Measurements from ENCODE around the gene PPFIA1.
"Not testable (repeated sequence)": the region's sequence is repeated elsewhere in the genome, so short reads cannot be mapped to it uniquely, and the experiment has no call there.

PPFIA1 gene

DNA sequence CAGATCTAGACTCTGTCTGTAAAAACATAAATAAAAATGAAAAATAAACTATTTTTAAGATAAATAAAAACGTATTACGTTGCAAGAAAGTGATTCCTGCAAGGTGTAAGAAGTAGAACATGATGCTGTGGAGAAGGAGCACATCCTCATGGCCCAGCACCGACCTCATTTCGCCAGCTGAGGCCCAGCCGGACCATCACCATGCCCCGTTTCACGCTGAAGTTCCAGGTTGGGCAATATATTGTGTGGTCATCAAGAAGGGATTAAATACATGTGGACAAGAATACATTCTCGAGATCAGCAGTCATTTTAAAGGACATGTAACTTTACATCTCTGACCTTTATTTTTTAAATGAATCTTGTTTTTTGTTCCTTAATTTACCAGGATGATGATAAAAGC lies 107.2 kb downstream of the PPFIA1 start:
- H3K36me3 ChIP-seq (ENCODE audit: control insufficient read depth in 5 of 5, insufficient read depth in 5 of 5, low read length in 5 of 5), result peaks cover 19 to 81% (median 67%) of the 10 kb centered on the region in 5 donors
- H3K27me3 ChIP-seq (ENCODE audit: control insufficient read depth in 5 of 5, insufficient read depth in 4 of 5, low read length in 5 of 5), result no peaks in the 10 kb centered on the region
- peaks cover 0 to 5% (median 0%) of the 10 kb centered on the region in 5 donors for H3K4me1 ChIP-seq (ENCODE audit: control insufficient read depth in 5 of 5, insufficient read depth in 5 of 5, low read length in 5 of 5)
- H3K9me3 ChIP-seq (ENCODE audit: control insufficient read depth in 5 of 5, low read length in 5 of 5), result no peaks in the 10 kb centered on the region
- H3K4me3 ChIP-seq (ENCODE audit: low read depth in 1 of 5, low read length in 5 of 5), result no peak overlapping the region
- no peak overlapping the region for H3K27ac ChIP-seq (ENCODE audit: low read depth, low read length)
- no peak overlapping the region for H3K9ac ChIP-seq (ENCODE audit: low read length in 5 of 5)

DNA sequence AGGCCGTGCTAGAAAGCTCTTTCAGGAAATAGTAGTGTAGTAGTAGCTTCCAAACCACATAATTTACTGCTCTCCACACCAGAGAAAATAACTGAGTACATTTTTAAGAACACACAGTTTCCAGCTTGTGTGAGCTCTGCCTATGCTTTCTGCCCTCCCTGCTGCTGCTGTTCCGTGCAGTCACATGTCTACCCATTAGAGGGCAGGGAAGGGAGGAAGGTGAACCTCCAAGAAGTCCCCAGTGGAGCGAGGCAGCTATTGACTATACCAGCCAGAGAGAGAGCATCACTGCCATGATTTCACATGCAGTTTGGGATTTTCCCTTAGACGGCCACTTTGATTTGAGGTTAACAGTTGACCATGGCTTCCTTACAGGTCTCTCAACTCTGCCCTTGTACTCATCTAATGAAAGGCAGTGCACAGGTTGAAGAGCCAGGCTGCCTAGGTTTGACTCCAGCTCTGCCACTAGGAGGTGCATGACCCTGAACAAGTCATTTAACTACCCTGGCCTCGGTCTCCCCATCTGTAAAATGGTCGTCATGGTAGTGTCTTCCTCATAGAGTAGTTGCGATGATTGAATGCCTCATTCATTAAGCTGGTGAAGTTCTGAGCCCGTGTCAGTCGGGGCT lies 108.1 kb downstream of the PPFIA1 start:
- Histone ChIP-seq H3K36me3 (ENCODE audit: control insufficient read depth in 5 of 5, insufficient read depth in 5 of 5, low read length in 5 of 5) (peaks cover 16 to 77% (median 61%) of the 10 kb centered on the region in 5 donors), H3K4me1 (ENCODE audit: control insufficient read depth in 5 of 5, insufficient read depth in 5 of 5, low read length in 5 of 5) (peaks cover 0 to 7% (median 0%) of the 10 kb centered on the region in 5 donors), H3K27me3 (ENCODE audit: control insufficient read depth in 5 of 5, insufficient read depth in 4 of 5, low read length in 5 of 5) (no peaks in the 10 kb centered on the region), H3K27ac (ENCODE audit: low read depth, low read length) (no peak overlapping the region), H3K9ac (ENCODE audit: low read length in 5 of 5) (no peak overlapping the region), H3K9me3 (ENCODE audit: control insufficient read depth in 5 of 5, low read length in 5 of 5) (no peaks in the 10 kb centered on the region), H3K4me3 (ENCODE audit: low read depth in 1 of 5, low read length in 5 of 5) (no peak overlapping the region)

- Histone ChIP-seq H3K36me3 (ENCODE audit: control insufficient read depth in 5 of 5, insufficient read depth in 5 of 5, low read length in 5 of 5) (peaks cover 11 to 72% (median 53%) of the 10 kb centered on the region in 5 donors), H3K9ac (ENCODE audit: low read length in 5 of 5) (no peak overlapping the region), H3K4me1 (ENCODE audit: control insufficient read depth in 5 of 5, insufficient read depth in 5 of 5, low read length in 5 of 5) (peaks cover 0 to 7% (median 0%) of the 10 kb centered on the region in 5 donors), H3K27ac (ENCODE audit: low read depth, low read length) (no peak overlapping the region), H3K9me3 (ENCODE audit: control insufficient read depth in 5 of 5, low read length in 5 of 5) (no peaks in the 10 kb centered on the region), H3K27me3 (ENCODE audit: control insufficient read depth in 5 of 5, insufficient read depth in 4 of 5, low read length in 5 of 5) (no peaks in the 10 kb centered on the region), H3K4me3 (ENCODE audit: low read depth in 1 of 5, low read length in 5 of 5) (no peak overlapping the region)
These were observed 110.9 kb downstream of the PPFIA1 start for GRCh38 chr11:70381350-70381749.

DNA sequence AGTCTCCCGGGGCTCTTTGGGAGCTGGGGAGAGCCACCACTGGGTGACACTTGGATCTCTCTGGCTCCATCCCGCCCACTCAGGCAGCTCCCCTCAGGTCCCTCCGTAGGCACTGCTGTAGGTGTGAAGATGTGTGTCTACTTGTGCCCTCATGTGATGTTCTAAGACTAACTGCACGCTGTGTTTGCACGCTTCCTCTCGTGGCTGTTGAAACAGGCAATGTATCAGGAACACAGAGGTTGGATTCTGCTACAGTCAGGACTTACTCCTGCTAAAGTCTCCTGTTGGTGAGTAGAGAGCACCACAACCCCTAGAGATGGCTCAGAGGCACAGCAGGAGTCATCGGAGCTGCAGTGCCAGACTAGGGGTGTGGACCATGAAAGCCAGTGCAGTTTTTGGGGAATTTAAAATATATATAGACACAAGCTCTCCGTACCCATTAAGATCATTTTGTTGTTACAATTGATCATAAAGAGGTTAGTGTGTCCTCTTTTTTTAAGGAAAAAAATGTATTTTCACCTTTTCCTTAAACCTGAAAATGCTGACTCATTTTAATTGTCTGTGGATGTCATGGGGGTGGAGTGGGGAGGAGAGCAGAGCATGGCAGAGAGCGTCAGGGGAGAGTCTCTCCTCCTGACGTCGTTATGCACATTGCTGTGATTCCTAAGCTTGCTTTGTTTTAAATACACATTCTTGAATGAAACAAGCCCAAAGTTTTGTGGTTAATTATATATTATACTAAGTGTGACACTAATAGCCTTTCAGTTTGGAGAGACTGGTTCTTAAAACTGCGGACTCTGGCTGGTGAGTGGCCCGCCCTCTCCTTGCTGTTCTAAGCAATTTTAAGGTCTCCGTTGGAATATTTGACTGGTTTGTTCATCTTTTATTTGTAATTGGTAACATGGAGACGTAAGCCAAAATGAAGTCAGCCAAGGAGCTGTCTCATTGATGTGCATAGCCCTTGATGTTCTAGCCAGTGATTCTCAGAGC lies 111.7 kb downstream of the PPFIA1 start:
- peaks cover 0 to 7% (median 0%) of the 10 kb centered on the region in 5 donors for H3K4me1 ChIP-seq (ENCODE audit: control insufficient read depth in 5 of 5, insufficient read depth in 5 of 5, low read length in 5 of 5)
- H3K36me3 ChIP-seq (ENCODE audit: control insufficient read depth in 5 of 5, insufficient read depth in 5 of 5, low read length in 5 of 5), result peaks cover 9 to 65% (median 46%) of the 10 kb centered on the region in 5 donors

GRCh38 chr11:70383664-70384565 lies 113.4 kb downstream of the PPFIA1 start:
- no peaks in the 10 kb centered on the region for H3K9me3 ChIP-seq (ENCODE audit: control insufficient read depth in 5 of 5, low read length in 5 of 5)
- peaks cover 3 to 47% (median 30%) of the 10 kb centered on the region in 5 donors for H3K36me3 ChIP-seq (ENCODE audit: control insufficient read depth in 5 of 5, insufficient read depth in 5 of 5, low read length in 5 of 5)
- no peaks in the 10 kb centered on the region for H3K27me3 ChIP-seq (ENCODE audit: control insufficient read depth in 5 of 5, insufficient read depth in 4 of 5, low read length in 5 of 5)
- peaks cover 0 to 7% (median 0%) of the 10 kb centered on the region in 5 donors for H3K4me1 ChIP-seq (ENCODE audit: control insufficient read depth in 5 of 5, insufficient read depth in 5 of 5, low read length in 5 of 5)
- no peak overlapping the region for H3K27ac ChIP-seq (ENCODE audit: low read depth, low read length)
- H3K4me3 ChIP-seq (ENCODE audit: low read depth in 1 of 5, low read length in 5 of 5), result no peak overlapping the region
- no peak overlapping the region for H3K9ac ChIP-seq (ENCODE audit: low read length in 5 of 5)

More for the DNA sequence above, 111.7 kb downstream of the PPFIA1 start:
- Histone ChIP-seq H3K9ac (ENCODE audit: low read length in 5 of 5) (peak overlapping the region in 1 of 5 donors; percentile 17), H3K27ac (ENCODE audit: low read depth, low read length) (no peak overlapping the region), H3K27me3 (ENCODE audit: control insufficient read depth in 5 of 5, insufficient read depth in 4 of 5, low read length in 5 of 5) (no peaks in the 10 kb centered on the region), H3K9me3 (ENCODE audit: control insufficient read depth in 5 of 5, low read length in 5 of 5) (no peaks in the 10 kb centered on the region), H3K4me3 (ENCODE audit: low read depth in 1 of 5, low read length in 5 of 5) (no peak overlapping the region)

DNA sequence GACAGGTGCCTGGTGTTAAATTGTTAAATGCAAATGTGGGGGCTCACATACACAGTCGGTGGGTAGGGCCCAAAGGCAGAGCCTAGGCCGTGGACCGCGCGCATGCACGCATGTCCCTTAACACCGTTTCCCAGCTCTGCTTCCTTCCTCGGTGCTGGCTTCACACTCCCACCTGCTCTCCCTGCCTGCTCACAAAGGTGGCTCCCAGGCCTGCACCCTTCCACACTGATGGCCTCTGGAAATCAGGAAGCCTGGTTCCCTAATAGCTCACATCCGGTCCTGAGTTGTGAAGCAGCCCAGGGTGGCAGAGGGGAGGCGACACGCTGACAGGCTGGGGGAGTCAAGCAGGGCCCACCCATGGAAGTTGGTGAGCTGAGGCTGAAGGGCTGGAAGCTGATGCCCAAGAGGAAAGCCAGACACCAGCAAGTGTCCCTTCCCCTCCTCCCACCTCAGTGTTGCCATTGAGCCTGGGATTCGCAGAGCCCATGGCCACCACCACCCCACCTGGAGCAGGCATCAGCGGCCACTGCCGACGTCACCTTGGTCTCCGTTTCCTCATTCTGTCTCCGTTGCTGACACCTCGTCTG lies 114.2 kb downstream of the PPFIA1 start:
- H3K36me3 ChIP-seq (ENCODE audit: control insufficient read depth in 5 of 5, insufficient read depth in 5 of 5, low read length in 5 of 5), result peaks cover 3 to 43% (median 28%) of the 10 kb centered on the region in 5 donors
- no peaks in the 10 kb centered on the region for H3K9me3 ChIP-seq (ENCODE audit: control insufficient read depth in 5 of 5, low read length in 5 of 5)
- no peak overlapping the region for H3K4me3 ChIP-seq (ENCODE audit: low read depth in 1 of 5, low read length in 5 of 5)
- H3K9ac ChIP-seq (ENCODE audit: low read length in 5 of 5), result no peak overlapping the region
- peaks cover 0 to 7% (median 0%) of the 10 kb centered on the region in 5 donors for H3K4me1 ChIP-seq (ENCODE audit: control insufficient read depth in 5 of 5, insufficient read depth in 5 of 5, low read length in 5 of 5)
- no peaks in the 10 kb centered on the region for H3K27me3 ChIP-seq (ENCODE audit: control insufficient read depth in 5 of 5, insufficient read depth in 4 of 5, low read length in 5 of 5)
- H3K27ac ChIP-seq (ENCODE audit: low read depth, low read length), result no peak overlapping the region

DNA sequence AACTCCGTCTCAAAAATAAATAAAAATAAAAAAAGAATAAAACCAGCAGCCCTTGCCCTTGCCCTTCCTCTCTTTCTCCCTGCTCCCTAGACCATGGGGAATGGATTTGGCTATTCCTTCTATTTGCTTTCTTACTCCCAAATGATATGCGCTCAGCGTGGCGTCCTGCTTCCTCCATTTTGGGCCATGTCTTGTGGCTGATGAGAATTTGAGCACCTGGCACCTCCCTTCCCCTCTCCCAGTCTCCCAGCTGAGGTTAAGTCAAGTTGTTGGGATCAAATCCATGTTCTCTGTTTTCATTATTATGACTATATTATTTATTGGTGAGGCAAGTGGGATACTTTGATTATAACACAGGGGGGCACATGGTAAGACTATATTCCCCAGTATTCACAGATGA lies 117.1 kb downstream of the PPFIA1 start:
- Histone ChIP-seq H3K36me3 (ENCODE audit: control insufficient read depth in 5 of 5, insufficient read depth in 5 of 5, low read length in 5 of 5) (peaks cover 3 to 27% (median 19%) of the 10 kb centered on the region in 5 donors), H3K27me3 (ENCODE audit: control insufficient read depth in 5 of 5, insufficient read depth in 4 of 5, low read length in 5 of 5) (no peaks in the 10 kb centered on the region), H3K9me3 (ENCODE audit: control insufficient read depth in 5 of 5, low read length in 5 of 5) (no peaks in the 10 kb centered on the region), H3K4me3 (ENCODE audit: low read depth in 1 of 5, low read length in 5 of 5) (no peak overlapping the region), H3K9ac (ENCODE audit: low read length in 5 of 5) (no peak overlapping the region), H3K27ac (ENCODE audit: low read depth, low read length) (no peak overlapping the region), H3K4me1 (ENCODE audit: control insufficient read depth in 5 of 5, insufficient read depth in 5 of 5, low read length in 5 of 5) (peaks cover 0 to 3% (median 0%) of the 10 kb centered on the region in 5 donors)

DNA sequence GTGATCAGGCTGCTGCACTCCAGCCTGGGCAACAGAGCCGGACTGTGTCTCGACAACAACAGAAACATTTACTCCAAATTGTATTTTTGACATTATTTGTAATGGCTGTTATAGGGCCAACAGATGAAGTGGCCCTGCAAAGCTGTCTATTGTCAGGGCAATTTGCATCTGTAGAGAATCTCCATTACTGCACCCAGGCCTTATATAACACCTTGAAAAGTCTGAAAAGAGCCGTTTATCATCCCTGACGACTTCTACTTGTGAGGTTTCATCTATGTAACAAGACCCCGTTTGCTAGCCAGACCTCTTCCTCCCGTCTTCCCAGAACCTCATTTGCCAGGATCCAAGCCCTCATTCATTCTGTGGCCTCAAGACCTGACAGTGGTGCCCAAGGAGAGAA lies 118.7 kb downstream of the PPFIA1 start:
- peaks cover 0 to 15% (median 12%) of the 10 kb centered on the region in 5 donors for H3K36me3 ChIP-seq (ENCODE audit: control insufficient read depth in 5 of 5, insufficient read depth in 5 of 5, low read length in 5 of 5)
- no peak overlapping the region for H3K27ac ChIP-seq (ENCODE audit: low read depth, low read length)
- no peaks in the 10 kb centered on the region for H3K4me1 ChIP-seq (ENCODE audit: control insufficient read depth in 5 of 5, insufficient read depth in 5 of 5, low read length in 5 of 5)
- no peaks in the 10 kb centered on the region for H3K9me3 ChIP-seq (ENCODE audit: control insufficient read depth in 5 of 5, low read length in 5 of 5)
- H3K4me3 ChIP-seq (ENCODE audit: low read depth in 1 of 5, low read length in 5 of 5), result no peak overlapping the region
- H3K9ac ChIP-seq (ENCODE audit: low read length in 5 of 5), result no peak overlapping the region
- no peaks in the 10 kb centered on the region for H3K27me3 ChIP-seq (ENCODE audit: control insufficient read depth in 5 of 5, insufficient read depth in 4 of 5, low read length in 5 of 5)

GRCh38 chr11:70390882-70391281 lies 120.4 kb downstream of the PPFIA1 start:
- not testable (repeated sequence) for H3K9ac ChIP-seq (ENCODE audit: low read length in 5 of 5); H3K9me3 ChIP-seq (ENCODE audit: control insufficient read depth in 5 of 5, low read length in 5 of 5); H3K27me3 ChIP-seq (ENCODE audit: control insufficient read depth in 5 of 5, insufficient read depth in 4 of 5, low read length in 5 of 5); H3K4me1 ChIP-seq (ENCODE audit: control insufficient read depth in 5 of 5, insufficient read depth in 5 of 5, low read length in 5 of 5); H3K4me3 ChIP-seq (ENCODE audit: low read depth in 1 of 5, low read length in 5 of 5); H3K27ac ChIP-seq (ENCODE audit: low read depth, low read length); H3K36me3 ChIP-seq (ENCODE audit: control insufficient read depth in 5 of 5, insufficient read depth in 5 of 5, low read length in 5 of 5)

All from subcutaneous abdominal adipose tissue (tissue), 5 donors.